CD1c-positive myeloid dendritic cell (primary cell): ENCODE measurements around the gene BAHCC1.

Experiments used
- DNase-seq: peaks from one replicate; pipeline ENCODE4 v3.0.0-alpha.2; 2016; ENCODE audit errors: extremely low spot score

The BAHCC1 gene

DNA sequence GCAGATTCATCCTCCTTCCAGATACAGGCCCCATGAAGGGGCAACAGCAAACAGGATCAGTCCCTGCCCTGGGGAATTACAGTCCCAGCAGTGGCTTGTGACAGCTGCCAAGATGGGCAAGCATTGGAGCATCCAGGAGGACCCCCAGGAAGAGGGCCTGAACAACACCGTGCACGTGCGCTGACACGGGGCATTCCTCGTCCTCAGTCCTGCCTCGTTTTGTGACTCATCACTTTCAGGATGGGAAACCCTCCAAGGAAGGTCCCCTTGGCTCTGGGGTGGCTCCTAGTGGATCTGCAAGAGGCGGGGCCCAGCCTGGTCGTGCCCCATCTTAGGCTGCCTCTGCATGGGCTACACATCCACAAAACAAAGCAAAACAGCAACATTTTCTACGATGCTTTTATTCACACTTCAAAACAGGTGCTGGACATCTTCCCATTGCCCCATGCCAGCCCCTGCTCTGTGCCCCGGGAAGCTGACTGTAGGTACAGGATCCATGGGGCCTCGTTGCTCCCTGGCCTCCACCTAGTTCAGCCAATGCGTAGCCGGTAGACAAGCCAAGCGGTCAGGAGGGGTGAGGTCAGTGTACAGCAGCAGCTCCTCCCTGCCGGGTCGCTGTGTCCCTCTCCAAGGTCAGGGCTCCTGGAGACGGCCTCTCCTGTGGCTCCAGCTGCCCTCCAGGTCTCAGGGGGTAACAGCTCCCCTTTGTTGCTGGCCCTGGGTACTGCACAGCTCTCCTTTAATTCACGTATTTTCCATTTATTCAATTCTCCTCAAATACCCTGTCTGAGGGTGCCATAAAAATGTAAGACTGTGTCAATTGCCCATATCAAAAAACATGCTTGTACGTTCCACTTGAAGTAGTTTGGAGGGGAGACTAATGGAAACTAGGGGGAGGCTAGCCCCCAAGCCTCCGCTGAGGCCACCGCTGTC is 85.1 kb downstream of the BAHCC1 start:
- DNase-seq: no peak

- peak; percentile 76 for DNase-seq
Observed at GRCh38 chr17:81481073-81481799, 86.0 kb downstream of the BAHCC1 start.

DNA sequence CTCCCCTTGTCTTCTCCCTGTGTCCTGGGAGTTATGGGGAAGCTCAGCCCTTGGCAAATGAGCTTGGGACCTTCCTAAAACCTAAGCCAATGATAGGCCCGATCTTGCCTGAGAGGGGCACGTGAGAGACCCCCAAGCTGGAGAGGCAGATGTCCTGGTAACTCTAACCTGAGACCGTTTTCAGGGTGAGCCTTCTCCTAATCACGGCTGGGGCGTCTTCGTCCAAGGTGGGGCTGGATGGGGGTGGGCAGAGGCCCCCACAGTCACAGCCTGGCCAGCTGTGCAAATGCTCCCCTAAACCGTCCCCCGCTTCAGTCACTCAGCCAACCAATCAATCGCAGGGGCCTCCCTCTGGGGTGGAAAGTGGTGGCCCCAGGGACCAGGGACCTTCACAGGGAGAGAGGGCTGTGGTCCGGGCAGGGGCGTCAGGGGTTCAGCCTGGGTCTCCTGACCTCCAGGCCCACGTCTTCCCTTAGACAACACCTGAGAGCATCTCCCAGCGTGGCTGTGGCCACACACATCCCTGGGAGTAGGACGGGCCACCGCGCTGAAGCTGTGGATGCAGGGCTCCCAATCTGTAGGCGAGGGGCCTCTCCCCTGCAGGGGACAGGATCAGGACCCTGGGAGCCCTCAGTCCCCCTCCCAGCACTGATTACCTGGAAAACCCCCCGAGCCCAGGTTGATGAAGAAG is 86.7 kb downstream of the BAHCC1 start:
- DNase-seq: no peak

GRCh38 chr17:81482673-81483072 is 87.4 kb downstream of the BAHCC1 start:
- DNase-seq: no peak

GRCh38 chr17:81483085-81483861 is 88.0 kb downstream of the BAHCC1 start:
- DNase-seq: peak; percentile 44

DNA sequence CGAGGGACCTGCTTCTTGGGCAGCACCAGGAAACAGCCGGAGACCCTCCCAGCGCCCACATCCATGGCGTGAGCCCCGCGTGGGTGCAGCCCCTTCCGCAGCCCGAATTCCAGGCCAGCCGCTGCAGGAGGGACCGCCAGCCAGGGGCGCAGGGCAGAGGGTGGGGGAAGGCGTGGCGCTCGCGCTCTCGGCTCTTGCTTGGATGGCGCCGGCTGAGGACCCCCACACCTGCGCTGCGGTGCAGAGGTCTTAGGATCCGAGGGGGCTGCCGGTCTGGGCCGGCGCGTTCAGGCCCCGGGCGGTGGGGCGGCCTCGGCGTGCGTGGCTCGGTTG is 88.6 kb downstream of the BAHCC1 start:
- DNase-seq: no peak

DNA sequence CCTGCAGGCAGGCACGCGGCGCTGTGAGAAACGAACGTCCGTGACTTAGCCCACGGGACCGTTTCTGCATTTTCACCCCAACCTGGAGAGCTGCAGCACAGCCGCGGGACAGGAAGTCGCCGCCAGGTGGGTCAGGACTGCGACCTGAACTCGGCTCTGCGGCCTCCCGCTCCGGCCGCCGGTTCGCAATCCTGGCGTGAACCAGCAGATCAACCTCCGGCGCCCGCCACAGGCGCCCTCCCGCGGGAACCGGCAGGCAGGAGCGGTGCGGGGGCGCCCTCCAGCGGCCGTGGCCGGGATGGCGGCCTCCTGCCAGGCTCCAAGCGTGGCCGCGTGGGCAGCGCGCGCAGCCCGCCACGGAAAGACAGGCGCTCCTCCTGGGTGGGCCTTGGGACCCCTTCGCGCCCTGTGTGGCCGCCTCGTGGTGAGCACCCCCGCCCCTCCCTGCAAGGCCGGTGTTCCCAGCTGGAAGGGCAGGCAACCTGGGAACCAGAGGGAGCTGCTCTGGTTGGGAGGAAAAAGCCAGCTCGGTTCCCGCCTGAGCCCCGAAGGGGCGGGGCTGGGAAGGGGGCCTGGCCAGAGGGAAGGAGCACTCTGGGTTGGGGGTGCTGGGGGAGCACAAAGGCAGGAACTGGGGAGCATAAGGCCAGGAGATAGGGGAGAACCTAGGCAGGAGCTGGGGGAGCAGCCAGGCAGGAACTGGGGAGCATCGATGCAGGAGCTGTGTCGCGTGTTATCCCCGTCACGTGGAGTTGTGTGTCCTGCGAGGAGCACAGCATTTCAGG is 89.1 kb downstream of the BAHCC1 start:
- peak; percentile 92 for DNase-seq

DNA sequence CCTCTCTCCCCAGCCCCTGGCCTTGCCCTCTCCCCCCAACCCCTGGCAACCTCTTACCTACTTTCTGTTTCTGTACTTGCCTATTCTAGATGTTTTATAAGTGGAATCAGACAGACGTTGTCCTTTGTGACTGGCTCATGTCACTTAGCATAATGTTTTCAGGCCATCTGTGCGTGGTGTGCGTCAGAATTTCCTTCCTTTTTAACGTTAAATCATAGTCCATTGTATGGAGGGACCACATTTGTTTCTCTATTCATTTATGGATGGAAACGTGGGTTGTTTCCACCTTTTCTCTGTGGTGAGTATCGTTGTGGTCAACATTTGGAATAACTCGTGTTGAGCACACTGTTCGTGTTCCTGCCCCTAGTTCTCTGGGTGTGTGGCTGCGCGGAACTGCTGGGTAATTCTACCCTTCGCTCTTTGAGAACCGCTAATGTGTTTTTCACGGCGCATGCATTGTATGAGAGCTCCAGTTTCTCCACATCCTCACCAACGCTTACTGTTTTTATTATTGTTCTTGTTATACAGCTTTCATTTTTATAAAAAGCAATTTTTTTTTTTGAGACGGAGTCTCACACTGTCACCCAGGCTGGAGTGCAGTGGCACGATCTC is 91.0 kb downstream of the BAHCC1 start:
- peak; percentile 55 for DNase-seq

GRCh38 chr17:81487089-81487486 is 91.8 kb downstream of the BAHCC1 start:
- no peak for DNase-seq

- peak; percentile 83 for DNase-seq
Observed at GRCh38 chr17:81487487-81488275, 92.4 kb downstream of the BAHCC1 start.

- no peak for DNase-seq
Observed at GRCh38 chr17:81488276-81488860, 93.1 kb downstream of the BAHCC1 start.

GRCh38 chr17:81489012-81489997 is 94.0 kb downstream of the BAHCC1 start:
- DNase-seq: no peak

DNA sequence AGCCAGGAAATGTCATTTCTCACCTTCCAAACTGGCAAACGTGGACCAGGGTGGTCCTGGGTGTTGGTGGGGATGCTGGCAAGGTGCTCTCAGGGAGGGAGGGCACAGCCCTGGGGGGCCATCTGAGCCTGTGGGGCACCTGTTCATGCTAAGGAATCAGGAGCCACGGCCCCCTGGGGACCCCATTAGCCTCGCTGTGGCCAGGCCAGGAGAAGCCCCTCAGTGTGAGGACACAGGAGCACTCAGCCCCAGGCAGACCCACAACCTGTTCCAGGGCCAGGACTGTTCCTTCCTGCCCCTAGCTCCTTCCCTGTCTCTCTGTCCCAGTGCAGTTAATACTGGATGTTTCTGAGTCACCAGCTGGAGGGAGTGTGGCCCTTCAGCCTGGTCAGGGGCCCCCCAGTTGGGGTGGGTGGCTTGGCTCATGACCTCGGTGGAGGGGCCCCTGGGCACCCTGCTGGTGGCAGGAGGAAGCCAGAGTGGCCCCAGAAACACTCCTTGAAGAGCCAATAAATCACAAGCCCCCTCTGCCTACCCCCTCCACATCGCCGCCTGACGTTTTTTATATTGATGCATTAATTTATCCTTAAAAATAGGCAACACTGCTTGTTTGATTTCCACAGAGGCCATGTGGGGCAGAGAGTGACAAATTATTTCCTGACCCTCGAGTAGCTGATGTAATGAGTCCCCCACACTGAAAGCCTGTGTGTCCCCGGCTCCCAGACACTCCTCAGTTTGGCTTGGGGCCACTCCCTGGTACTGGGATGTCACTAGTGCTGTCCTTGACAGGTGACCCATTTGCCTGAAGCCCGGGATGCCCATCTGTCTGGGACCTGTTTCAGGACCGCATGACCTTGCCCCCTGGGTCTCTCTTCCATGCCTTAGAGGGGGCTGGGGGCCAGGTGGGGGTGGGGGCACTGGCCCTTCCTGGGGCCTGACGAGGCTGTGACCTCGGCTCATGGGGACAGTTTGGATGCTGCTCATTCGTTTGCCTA is 95.0 kb downstream of the BAHCC1 start:
- no peak for DNase-seq

- no peak for DNase-seq
Observed at GRCh38 chr17:81491181-81491581, 95.9 kb downstream of the BAHCC1 start.

DNA sequence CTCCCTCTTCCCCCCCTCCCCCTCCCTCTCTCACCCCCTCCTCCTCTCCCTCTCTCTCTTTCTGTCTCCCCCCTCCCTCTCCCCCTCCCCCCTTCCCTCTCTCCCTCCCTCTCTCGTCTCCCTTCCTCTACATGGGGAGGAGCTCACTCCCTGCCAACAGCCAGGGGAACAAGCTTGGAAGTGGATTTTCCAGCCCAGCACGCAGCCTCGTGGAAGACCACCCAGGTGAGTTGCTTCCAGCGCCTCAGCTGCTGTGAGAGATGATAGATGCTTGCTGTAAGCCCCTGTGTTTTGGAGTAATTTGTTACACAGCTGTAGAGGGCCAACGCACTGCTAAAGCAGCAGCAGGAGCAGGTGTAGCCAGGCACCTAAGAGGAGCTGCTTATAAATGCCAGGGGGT is 96.5 kb downstream of the BAHCC1 start:
- DNase-seq: no peak

GRCh38 chr17:81492202-81492601 is 96.9 kb downstream of the BAHCC1 start:
- no peak for DNase-seq

DNA sequence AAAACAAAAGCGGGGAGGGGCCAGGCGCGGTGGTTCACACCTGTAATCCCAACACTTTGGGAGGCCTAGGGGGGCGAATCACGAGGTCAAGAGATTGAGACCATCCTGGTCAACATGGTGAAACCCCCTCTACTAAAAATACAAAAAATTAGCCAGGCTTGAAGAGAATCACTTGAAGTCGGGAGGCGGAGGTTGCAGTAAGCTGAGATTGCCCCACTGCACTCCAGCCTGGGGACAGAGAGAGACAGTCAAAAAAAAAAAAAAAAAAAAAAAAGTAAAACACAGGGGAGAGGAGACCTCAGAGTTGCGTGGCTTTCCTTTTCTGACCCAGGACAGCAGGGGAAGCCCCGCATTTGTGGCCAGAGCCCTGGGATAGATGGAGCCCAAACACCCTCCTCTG is 97.4 kb downstream of the BAHCC1 start:
- no peak for DNase-seq
